MM.1S (cell line): ENCODE data around the gene PATJ.

Source experiments
- DNase-seq: peaks from one replicate; pipeline ENCODE4 v3.0.0-alpha.2; 2015
- H2AFZ ChIP-seq: fragments of 300-600 bp; sonication (generic); 2 replicates; pipeline ENCODE4 v1.6.0; 2016; ENCODE audit warnings: antibody characterized with exemption, low read length
- H3F3A ChIP-seq: fragments of 300-600 bp; sonication (generic); 2 replicates; pipeline ENCODE4 v1.6.1; 2016; ENCODE audit warnings: mild to moderate bottlenecking, antibody characterized with exemption, low read length, moderate library complexity, mixed read lengths; ENCODE audit not compliant: insufficient read depth
- H3K27ac ChIP-seq: fragments of 300-600 bp; sonication (generic); 2 replicates; pipeline ENCODE4 v1.5.1; 2016; ENCODE audit warnings: mild to moderate bottlenecking, low read length
- H3K27me3 ChIP-seq: fragments of 300-600 bp; sonication (generic); replicated peaks from 2 replicates; pipeline ENCODE4 v1.6.0; 2016; ENCODE audit warnings: low read length; ENCODE audit not compliant: insufficient read depth
- H3K36me3 ChIP-seq: fragments of 300-600 bp; sonication (generic); replicated peaks from 2 replicates; pipeline ENCODE4 v1.6.1; 2016; ENCODE audit warnings: mild to moderate bottlenecking, low read length, mixed read lengths; ENCODE audit not compliant: insufficient read depth
- H3K4me1 ChIP-seq: fragments of 300-600 bp; sonication (generic); 2 replicates; pipeline ENCODE4 v1.6.1; 2016; ENCODE audit warnings: low read length, mixed read lengths
- H3K4me2 ChIP-seq: fragments of 300-600 bp; sonication (generic); 2 replicates; pipeline ENCODE4 v1.6.0; 2016; ENCODE audit warnings: low read depth, low read length
- H3K4me3 ChIP-seq: fragments of 300-600 bp; sonication (generic); 2 replicates; pipeline ENCODE4 v1.5.1; 2016; ENCODE audit warnings: low read length, mixed read lengths
- H3K79me2 ChIP-seq: fragments of 300-600 bp; sonication (generic); 2 replicates; pipeline ENCODE4 v1.6.1; 2016; ENCODE audit warnings: mixed run types, low read length, mixed read lengths
- H3K9ac ChIP-seq: fragments of 300-600 bp; sonication (generic); 2 replicates; pipeline ENCODE4 v1.6.1; 2016; ENCODE audit warnings: low read length, mixed read lengths
- H3K9me2 ChIP-seq: fragments of 300-600 bp; sonication (generic); replicated peaks from 2 replicates; pipeline ENCODE4 v1.6.1; 2016; ENCODE audit warnings: mild to moderate bottlenecking, low read length, mixed read lengths; ENCODE audit not compliant: insufficient read depth
- H3K9me3 ChIP-seq: fragments of 300-600 bp; sonication (generic); replicated peaks from 2 replicates; pipeline ENCODE4 v1.6.1; 2016; ENCODE audit warnings: mild to moderate bottlenecking, low read length, mixed read lengths; ENCODE audit not compliant: insufficient read depth
- H4K20me1 ChIP-seq: fragments of 300-600 bp; sonication (generic); 2 replicates; pipeline ENCODE4 v1.6.1; 2016; ENCODE audit warnings: mild to moderate bottlenecking, low read length, moderate library complexity, mixed read lengths; ENCODE audit not compliant: insufficient read depth
- EZH2 ChIP-seq: fragments of 300-600 bp; sonication (generic); optimal IDR thresholded peaks from 2 replicates; pipeline ENCODE3; 2017; ENCODE audit warnings: low read depth, mild to moderate bottlenecking, antibody characterized with exemption, low read length, mixed read lengths
- EZH2phosphoT487 ChIP-seq: fragments of 300-600 bp; sonication (generic); IDR thresholded peaks from 2 replicates; pipeline ENCODE4 v1.6.1; 2018; ENCODE audit warnings: antibody characterized with exemption, low read length
- TF ChIP-seq, protein P1 (sequence below): fragments of 300-600 bp; sonication (generic); IDR thresholded peaks from 2 replicates; pipeline ENCODE4 v1.5.1; 2016; ENCODE audit warnings: antibody characterized with exemption, low read length, mixed read lengths

The PATJ gene

DNA sequence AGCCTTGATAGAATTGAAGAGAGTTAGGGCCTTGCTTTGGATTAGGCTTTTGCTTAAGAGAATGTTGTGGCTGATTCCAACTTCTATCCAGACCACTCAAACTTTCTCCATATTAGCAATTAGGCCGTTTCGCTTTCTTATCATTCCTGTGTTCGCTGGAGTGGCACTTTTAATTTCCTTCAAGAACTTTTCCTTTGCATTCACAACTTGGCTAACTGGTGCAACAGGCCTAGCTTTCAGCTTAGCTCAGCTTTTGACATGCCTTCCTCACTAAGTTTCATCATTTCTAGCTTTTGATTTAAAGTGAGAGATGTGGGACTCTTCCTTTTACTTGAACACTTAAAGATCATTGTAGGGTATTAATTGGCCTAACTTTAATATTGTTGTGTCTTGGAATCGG lies 268.7 kb downstream of the PATJ start:
- no peak overlapping the region for H3K9ac ChIP-seq
- no peaks in the 10 kb centered on the region for H3K79me2 ChIP-seq
- DNase-seq, result no peak
- no peaks in the 10 kb centered on the region for H3K27me3 ChIP-seq
- H3K9me3 ChIP-seq, result no peaks in the 10 kb centered on the region
- no peaks in the 10 kb centered on the region for H3K36me3 ChIP-seq
- H2AFZ ChIP-seq, result no peak overlapping the region
- no peaks in the 10 kb centered on the region for H4K20me1 ChIP-seq
- TF ChIP-seq EZH2, result no peak
- TF ChIP-seq, protein P1, sequence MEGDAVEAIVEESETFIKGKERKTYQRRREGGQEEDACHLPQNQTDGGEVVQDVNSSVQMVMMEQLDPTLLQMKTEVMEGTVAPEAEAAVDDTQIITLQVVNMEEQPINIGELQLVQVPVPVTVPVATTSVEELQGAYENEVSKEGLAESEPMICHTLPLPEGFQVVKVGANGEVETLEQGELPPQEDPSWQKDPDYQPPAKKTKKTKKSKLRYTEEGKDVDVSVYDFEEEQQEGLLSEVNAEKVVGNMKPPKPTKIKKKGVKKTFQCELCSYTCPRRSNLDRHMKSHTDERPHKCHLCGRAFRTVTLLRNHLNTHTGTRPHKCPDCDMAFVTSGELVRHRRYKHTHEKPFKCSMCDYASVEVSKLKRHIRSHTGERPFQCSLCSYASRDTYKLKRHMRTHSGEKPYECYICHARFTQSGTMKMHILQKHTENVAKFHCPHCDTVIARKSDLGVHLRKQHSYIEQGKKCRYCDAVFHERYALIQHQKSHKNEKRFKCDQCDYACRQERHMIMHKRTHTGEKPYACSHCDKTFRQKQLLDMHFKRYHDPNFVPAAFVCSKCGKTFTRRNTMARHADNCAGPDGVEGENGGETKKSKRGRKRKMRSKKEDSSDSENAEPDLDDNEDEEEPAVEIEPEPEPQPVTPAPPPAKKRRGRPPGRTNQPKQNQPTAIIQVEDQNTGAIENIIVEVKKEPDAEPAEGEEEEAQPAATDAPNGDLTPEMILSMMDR, result no peak
- H3F3A ChIP-seq, result no peaks in the 10 kb centered on the region
- no peak overlapping the region for H3K4me2 ChIP-seq
- H3K4me3 ChIP-seq, result no peak overlapping the region
- H3K4me1 ChIP-seq, result no peaks in the 10 kb centered on the region
- H3K27ac ChIP-seq, result no peak overlapping the region
- no peaks in the 10 kb centered on the region for H3K9me2 ChIP-seq

DNA sequence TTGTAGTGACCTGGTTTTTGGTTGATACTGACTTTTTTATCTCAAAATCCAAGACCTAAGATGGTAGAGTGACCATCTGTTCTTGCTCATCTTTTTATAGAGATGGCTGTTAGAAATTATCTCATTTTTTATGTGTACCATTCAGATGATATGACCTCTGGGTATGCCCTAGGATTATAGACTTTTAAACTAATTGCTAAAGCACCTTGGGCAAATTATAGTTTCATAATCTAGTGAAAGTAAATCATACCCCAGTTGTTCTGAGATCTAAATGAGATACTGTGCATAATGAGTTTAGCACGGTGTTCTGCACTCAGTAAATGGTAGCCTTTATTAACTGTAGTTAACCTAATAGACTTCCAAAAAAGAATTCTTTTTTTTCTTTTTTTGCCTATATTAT lies 269.8 kb downstream of the PATJ start:
- TF ChIP-seq EZH2, result no peak
- TF ChIP-seq, protein P1, result no peak
- TF ChIP-seq EZH2phosphoT487, result no peak

DNA sequence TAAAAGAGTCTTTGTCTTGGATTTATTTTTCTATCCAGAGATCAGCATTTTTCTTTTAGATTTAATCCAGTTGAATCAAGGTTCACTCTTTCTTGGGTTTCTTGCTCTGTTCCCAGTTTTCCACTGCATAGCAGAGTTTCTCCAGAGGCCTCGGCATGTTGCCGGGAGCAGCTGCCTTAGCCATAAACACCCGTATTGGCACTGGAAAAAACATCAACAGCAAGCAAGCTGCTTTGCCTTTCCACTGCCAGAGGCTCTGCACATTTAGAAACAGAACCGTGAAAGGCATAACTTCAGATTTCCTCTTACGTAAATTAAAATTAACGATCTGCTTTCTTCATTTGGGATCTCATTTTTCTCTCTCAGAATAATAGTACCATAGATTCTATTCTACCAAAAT lies 270.6 kb downstream of the PATJ start:
- DNase-seq, result no peak
- TF ChIP-seq EZH2phosphoT487, result no peak
- TF ChIP-seq, protein P1, result no peak
- no peak for TF ChIP-seq EZH2
- no peaks in the 10 kb centered on the region for H3K9me3 ChIP-seq
- no peak overlapping the region for H3K4me2 ChIP-seq
- H3K79me2 ChIP-seq, result no peaks in the 10 kb centered on the region
- H3K27ac ChIP-seq, result no peak overlapping the region
- no peaks in the 10 kb centered on the region for H4K20me1 ChIP-seq
- H3K36me3 ChIP-seq, result no peaks in the 10 kb centered on the region
- H3K9ac ChIP-seq, result no peak overlapping the region
- no peaks in the 10 kb centered on the region for H3K4me1 ChIP-seq
- H3K27me3 ChIP-seq, result no peaks in the 10 kb centered on the region
- H3F3A ChIP-seq, result no peaks in the 10 kb centered on the region
- H3K4me3 ChIP-seq, result no peak overlapping the region
- H2AFZ ChIP-seq, result no peak overlapping the region
- no peaks in the 10 kb centered on the region for H3K9me2 ChIP-seq

More for the DNA sequence above, 269.8 kb downstream of the PATJ start:
- Histone ChIP-seq H3K27me3 (no peaks in the 10 kb centered on the region), H3F3A (no peaks in the 10 kb centered on the region), H2AFZ (no peak overlapping the region), H3K4me1 (no peaks in the 10 kb centered on the region), H3K27ac (no peak overlapping the region), H3K9me3 (no peaks in the 10 kb centered on the region), H3K9me2 (no peaks in the 10 kb centered on the region), H3K79me2 (no peaks in the 10 kb centered on the region), H3K36me3 (no peaks in the 10 kb centered on the region), H3K9ac (no peak overlapping the region), H3K4me2 (no peak overlapping the region), H4K20me1 (no peaks in the 10 kb centered on the region), H3K4me3 (no peak overlapping the region)
- no peak for DNase-seq
